Loucy (cell line): ENCODE measurements around the gene PSMC3IP.
"Not testable (repeated sequence)": the region's sequence is repeated elsewhere in the genome, so short reads cannot be mapped to it uniquely, and the experiment has no call there.

ENCODE experiments used
- H2AFZ ChIP-seq: fragments of 200-600 bp; sonication (generic); 2 replicates; pipeline ENCODE4 v1.6.0; 2016; ENCODE audit warnings: antibody characterized with exemption, mild to moderate bottlenecking, low read length, moderate library complexity
- H3F3A ChIP-seq: fragments of 200-600 bp; 2 replicates; pipeline ENCODE4 v1.6.0; 2016; ENCODE audit warnings: antibody characterized with exemption, low read depth, mild to moderate bottlenecking
- H3K27me3 ChIP-seq: fragments of 200-600 bp; sonication (generic); 2 replicates; pipeline ENCODE4 v1.6.1; 2014; ENCODE audit warnings: low read length, mild to moderate bottlenecking; ENCODE audit not compliant: insufficient read depth, poor library complexity, severe bottlenecking
- H3K36me3 ChIP-seq: fragments of 200-600 bp; sonication (generic); 2 replicates; pipeline ENCODE4 v1.6.1; 2016; ENCODE audit warnings: low read length; ENCODE audit not compliant: insufficient read depth
- H3K4me1 ChIP-seq: fragments of 200-600 bp; sonication (generic); 2 replicates; pipeline ENCODE4 v1.5.1; 2014; ENCODE audit warnings: low read length, mild to moderate bottlenecking; ENCODE audit not compliant: insufficient read depth, poor library complexity, severe bottlenecking
- H3K4me2 ChIP-seq: fragments of 200-600 bp; sonication (generic); 2 replicates; pipeline ENCODE4 v1.6.0; 2014; ENCODE audit warnings: antibody characterized with exemption, low read length, low read depth, mild to moderate bottlenecking; ENCODE audit not compliant: poor library complexity, severe bottlenecking
- H3K4me3 ChIP-seq: fragments of 200-600 bp; sonication (generic); 2 replicates; pipeline ENCODE4 v1.5.1; 2014; ENCODE audit warnings: low read length, mild to moderate bottlenecking, mixed read lengths; ENCODE audit not compliant: poor library complexity, severe bottlenecking
- H3K79me2 ChIP-seq: fragments of 200-600 bp; sonication (generic); 2 replicates; pipeline ENCODE4 v1.6.1; 2014; ENCODE audit warnings: low read length; ENCODE audit not compliant: insufficient read depth
- H3K9ac ChIP-seq: fragments of 200-600 bp; sonication (generic); 2 replicates; pipeline ENCODE4 v1.6.0; 2014; ENCODE audit warnings: mild to moderate bottlenecking, low read depth, low read length, moderate library complexity; ENCODE audit not compliant: poor library complexity, severe bottlenecking
- H3K9me2 ChIP-seq: fragments of 200-600 bp; sonication (generic); replicated peaks from 2 replicates; pipeline ENCODE4 v1.6.1; 2016; ENCODE audit warnings: low read depth, low read length, mixed read lengths
- H3K9me3 ChIP-seq: fragments of 200-600 bp; sonication (generic); 2 replicates; pipeline ENCODE4 v1.6.1; 2014; ENCODE audit warnings: mild to moderate bottlenecking, antibody characterized with exemption, low read length, low read depth; ENCODE audit not compliant: insufficient read depth
- H4K20me1 ChIP-seq: fragments of 200-600 bp; sonication (generic); 2 replicates; pipeline ENCODE4 v1.6.0; 2014; ENCODE audit warnings: antibody characterized with exemption, low read length, mild to moderate bottlenecking; ENCODE audit not compliant: insufficient read depth, poor library complexity, severe bottlenecking
- CTCF ChIP-seq: fragments of 200-600 bp; sonication (generic); conservative IDR thresholded peaks from 2 replicates; pipeline ENCODE4 v1.5.1; 2014; ENCODE audit warnings: mild to moderate bottlenecking, antibody characterized with exemption, low read length
- EZH2phosphoT487 ChIP-seq: fragments of 200-600 bp; IDR thresholded peaks from 2 replicates; pipeline ENCODE4 v1.6.1; 2018; ENCODE audit warnings: antibody characterized with exemption, mild to moderate bottlenecking, moderate library complexity, borderline replicate concordance

Gene PSMC3IP

GRCh38 chr17:42560246-42560645 lies 17.3 kb downstream of the PSMC3IP start:
- no peaks in the 10 kb centered on the region for H3K9me2 ChIP-seq
- no peaks in the 10 kb centered on the region for H3K9me3 ChIP-seq
- peak overlapping the region; percentile 22 for H3K9ac ChIP-seq
- no peaks in the 10 kb centered on the region for H3K27me3 ChIP-seq
- H3K4me3 ChIP-seq = no peak overlapping the region
- peaks cover 39% of the 10 kb centered on the region for H3K79me2 ChIP-seq
- peaks cover 6% of the 10 kb centered on the region; the same call in 1 of the 2 replicates for H3K36me3 ChIP-seq
- H3K4me2 ChIP-seq = peak overlapping the region; percentile 4
- no peak overlapping the region for H2AFZ ChIP-seq
- H4K20me1 ChIP-seq = peaks cover 9% of the 10 kb centered on the region
- no peak for TF ChIP-seq EZH2phosphoT487
- no peak for TF ChIP-seq CTCF
- peaks cover 20% of the 10 kb centered on the region for H3K4me1 ChIP-seq
- 0 out of 2 replicates have a peak, but pooled peaks cover 6% of the 10 kb centered on the region for H3F3A ChIP-seq

- Histone ChIP-seq H3K9me3 (no peaks in the 10 kb centered on the region), H3K79me2 (peaks cover 42% of the 10 kb centered on the region), H3K4me1 (peaks cover 21% of the 10 kb centered on the region), H2AFZ (no peak overlapping the region), H3K4me3 (no peak overlapping the region), H3K27me3 (no peaks in the 10 kb centered on the region), H3K4me2 (no peak overlapping the region), H3K36me3 (no peaks in the 10 kb centered on the region), H3K9ac (no peak overlapping the region), H3F3A (0 out of 2 replicates have a peak, but pooled peaks cover 6% of the 10 kb centered on the region), H3K9me2 (no peaks in the 10 kb centered on the region), H4K20me1 (peaks cover 11% of the 10 kb centered on the region)
- TF ChIP-seq EZH2phosphoT487 = no peak
- no peak for TF ChIP-seq CTCF
These were observed 18.5 kb downstream of the PSMC3IP start for GRCh38 chr17:42559075-42559474.

- peak overlapping the region; percentile 87 for H3K4me2 ChIP-seq
These were observed 21.4 kb downstream of the PSMC3IP start for GRCh38 chr17:42555961-42556617.

More at GRCh38 chr17:42555961-42556617, 21.4 kb downstream of the PSMC3IP start:
- Histone ChIP-seq H3K9ac (peak overlapping the region; percentile 88), H3K4me3 (peak overlapping the region; percentile 98), H4K20me1 (peaks cover 11% of the 10 kb centered on the region), H3K4me1 (peaks cover 11% of the 10 kb centered on the region), H3K79me2 (peaks cover 29% of the 10 kb centered on the region)
- not testable (repeated sequence) for H3K36me3 ChIP-seq, H3K27me3 ChIP-seq, H2AFZ ChIP-seq, H3K9me3 ChIP-seq, H3K9me2 ChIP-seq, H3F3A ChIP-seq
- TF ChIP-seq CTCF = peak; percentile 41
